Choroid plexus epithelial cell (primary cell): Measurements from ENCODE around the gene IFITM10.
A peak's percentile ranks its signal among the peaks of the same experiment; 100 is the strongest.

ENCODE experiments used
- DNase-seq: peaks from one replicate; pipeline ENCODE4 v3.0.0-alpha.2; 2010; ENCODE audit warnings: low read depth
- H3K4me3 ChIP-seq: 2 replicates; pipeline ENCODE4 v1.5.1; 2011; ENCODE audit warnings: low read depth, mild to moderate bottlenecking, control low read depth, low read length, moderate library complexity
- CTCF ChIP-seq: conservative IDR thresholded peaks from 2 replicates; pipeline ENCODE4 v1.5.1; 2011; ENCODE audit warnings: low read depth, mild to moderate bottlenecking, control low read depth, inconsistent platforms, low read length, moderate library complexity

IFITM10 gene

DNA sequence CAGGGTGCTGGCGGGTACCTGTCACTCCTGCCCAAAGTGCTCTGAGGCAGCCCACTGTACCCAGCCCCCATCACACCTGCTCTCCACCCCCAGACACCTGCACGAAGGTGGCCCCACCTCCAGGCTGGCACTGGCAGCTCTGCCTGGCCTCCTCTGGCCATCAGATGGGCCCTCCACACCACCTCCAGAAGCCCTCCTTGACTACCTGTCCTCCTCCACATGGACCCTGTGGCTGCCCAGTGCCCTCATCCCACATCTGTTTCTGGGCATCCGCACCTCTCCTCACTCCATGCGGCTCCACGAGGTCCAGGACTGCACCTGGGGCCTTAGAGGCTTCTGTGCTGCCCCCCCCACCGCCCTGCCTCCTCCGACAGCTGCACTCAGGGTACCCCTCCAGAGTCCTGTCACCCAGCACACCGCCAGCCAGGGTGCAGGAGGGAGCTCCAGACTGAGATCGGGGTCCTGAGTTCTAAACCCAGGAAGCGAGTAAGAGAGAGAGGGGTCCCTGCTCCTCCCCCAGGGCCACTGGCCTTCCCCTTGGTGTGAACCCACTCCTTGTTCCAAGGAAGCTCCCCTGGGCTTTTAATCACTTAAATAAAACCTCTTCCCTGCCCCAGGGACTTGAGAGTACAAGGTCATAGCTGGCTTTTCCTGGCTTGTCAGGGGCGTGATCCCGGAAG, 11.6 kb upstream of the IFITM10 start:
- no peak for TF ChIP-seq CTCF
- no peak for DNase-seq
- peak overlapping the region; percentile 91 for H3K4me3 ChIP-seq

- no peak for TF ChIP-seq CTCF
- DNase-seq = no peak
- no peak overlapping the region for H3K4me3 ChIP-seq
Measured at GRCh38 chr11:1761110-1761856, 10.9 kb upstream of the IFITM10 start.

DNA sequence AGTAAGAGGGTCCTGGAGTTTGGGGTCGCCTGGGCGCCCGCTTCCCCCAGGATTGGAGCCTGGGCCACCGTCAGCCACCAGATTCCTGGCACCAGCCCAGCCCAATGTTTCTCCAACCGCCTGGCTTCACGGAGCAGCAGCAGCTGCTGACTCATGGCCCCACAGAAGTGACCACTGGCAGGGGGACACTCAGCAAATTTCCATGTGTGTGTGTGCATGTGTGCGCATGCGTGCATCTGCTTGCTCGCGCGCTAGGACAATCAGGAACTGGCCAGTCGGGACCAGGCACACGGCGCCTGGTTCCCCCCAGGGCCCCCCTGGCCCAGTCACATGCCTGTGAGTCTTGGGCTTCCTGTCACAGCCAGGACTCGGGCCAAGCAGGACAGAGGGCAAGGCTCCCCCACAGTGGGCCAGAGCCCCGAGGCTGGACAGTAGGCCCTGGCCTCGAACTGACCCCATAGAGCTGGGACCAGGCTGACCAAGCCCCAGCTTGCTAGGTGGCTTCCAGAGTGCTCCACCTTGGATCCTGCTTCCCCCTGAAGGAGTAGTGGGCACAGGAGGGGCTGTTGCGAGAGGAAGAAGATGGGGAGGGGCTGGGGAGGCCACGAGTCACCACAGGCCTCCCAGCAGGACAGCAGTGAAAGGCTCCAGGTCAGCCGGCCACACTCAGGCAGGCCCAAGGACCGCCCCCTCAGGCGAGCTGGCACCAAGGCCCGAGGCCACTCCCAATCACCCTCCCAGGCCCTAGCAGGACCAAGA, 10.1 kb upstream of the IFITM10 start:
- H3K4me3 ChIP-seq = no peak overlapping the region
- no peak for TF ChIP-seq CTCF
- peak; percentile 72 for DNase-seq

GRCh38 chr11:1759851-1760220, 9.4 kb upstream of the IFITM10 start:
- no peak for DNase-seq
- no peak for TF ChIP-seq CTCF
- no peak overlapping the region for H3K4me3 ChIP-seq

DNA sequence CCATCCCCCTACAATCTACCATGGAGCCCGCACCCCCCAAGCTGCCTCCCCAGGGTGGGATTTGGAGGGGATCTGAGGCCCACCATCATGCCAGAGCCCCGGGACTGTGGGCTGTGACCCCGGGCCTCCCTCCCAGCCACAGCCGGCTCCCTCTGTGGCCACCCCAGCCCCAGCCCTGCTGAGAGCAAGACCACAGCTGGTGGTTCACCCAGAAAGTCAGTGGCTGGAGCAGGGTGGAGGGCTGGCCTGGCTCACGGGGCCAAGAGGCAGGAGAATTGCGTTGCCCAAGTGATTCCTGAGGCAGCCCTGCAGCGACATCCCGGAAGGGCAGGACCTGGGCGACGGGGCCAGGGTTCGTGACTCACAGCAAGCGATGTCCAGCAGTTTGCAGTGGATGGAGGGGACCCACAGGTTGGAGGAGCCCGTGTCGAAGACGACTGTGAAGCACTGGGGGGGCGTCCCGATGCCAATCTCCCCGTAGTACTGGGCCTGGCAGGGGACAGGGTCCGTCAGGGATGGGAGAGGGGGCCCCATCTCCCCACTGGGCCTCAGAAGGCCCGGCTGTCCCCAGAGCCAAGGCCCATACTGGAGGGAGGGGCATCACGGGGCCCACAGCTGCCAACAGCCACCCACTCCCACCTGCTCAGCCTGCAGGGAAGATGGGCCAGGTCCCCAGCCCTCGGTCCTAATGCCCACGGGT, 8.9 kb upstream of the IFITM10 start:
- no peak overlapping the region for H3K4me3 ChIP-seq
- TF ChIP-seq CTCF = no peak
- no peak for DNase-seq

DNA sequence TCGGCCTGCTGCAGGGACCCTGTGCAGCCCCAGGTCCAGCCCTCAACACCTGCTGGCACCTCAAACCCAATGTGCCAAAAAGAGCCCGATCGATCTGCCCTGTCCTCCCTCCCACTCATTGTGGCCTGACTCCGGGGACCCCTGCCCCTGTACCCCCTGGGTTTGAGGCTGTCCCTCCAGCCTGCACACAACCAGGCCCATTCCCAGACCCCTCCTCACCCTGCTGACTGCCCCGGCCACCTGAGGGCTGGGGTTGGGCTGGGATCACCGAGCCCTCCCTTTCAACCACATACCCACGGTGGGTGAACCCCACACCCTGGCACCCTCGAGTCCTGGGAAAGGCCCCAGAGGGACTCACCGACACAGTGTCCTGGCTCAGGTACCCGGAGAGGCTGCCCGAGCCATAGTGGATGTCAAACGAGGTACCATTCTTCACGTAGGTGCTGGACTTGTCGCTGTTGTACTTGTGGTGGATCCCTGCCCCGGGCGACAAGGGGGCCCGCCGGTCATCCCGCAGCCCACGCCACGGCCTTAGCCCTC, 8.3 kb upstream of the IFITM10 start:
- no peak for DNase-seq
- no peak overlapping the region for H3K4me3 ChIP-seq
- no peak for TF ChIP-seq CTCF
